GM12865 (cell line): Measurements from ENCODE around the gene LRRC4C.

Experiments
- DNase-seq: peaks from one replicate; pipeline ENCODE4 v3.0.0; 2010; ENCODE audit warnings: low read depth
- H3K4me3 ChIP-seq: 2 replicates; pipeline ENCODE4 v1.5.1; 2011; ENCODE audit warnings: mild to moderate bottlenecking, low read depth, low read length, control low read depth
- TF ChIP-seq, protein P1 (sequence below): IDR thresholded peaks from 2 replicates; pipeline ENCODE4 v1.5.1; 2011; ENCODE audit warnings: low read length, control low read depth, low read depth, inconsistent platforms; ENCODE audit not compliant: insufficient read depth; ENCODE audit errors: missing control alignments

Gene LRRC4C

DNA sequence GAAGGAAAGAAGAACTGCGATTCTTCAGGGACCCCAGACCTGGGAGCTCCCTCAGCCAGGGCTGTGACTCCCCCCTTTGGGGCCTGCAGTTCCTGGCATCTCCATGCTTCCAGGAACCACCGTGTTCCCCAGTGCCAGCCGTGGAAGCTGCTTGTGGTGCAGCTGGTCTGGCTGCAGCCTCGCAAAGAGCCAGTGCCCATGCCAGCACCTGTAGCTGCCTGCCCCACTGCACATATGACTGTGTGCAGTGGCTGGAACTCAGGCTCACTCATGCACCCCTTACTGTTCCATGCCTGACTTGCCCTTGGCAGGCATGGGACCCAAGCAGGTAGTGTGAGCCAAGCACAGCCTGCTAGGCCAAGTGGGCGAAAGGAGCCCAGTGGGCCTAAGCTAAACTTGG is 401.3 kb downstream of the LRRC4C start:
- no peak overlapping the region for H3K4me3 ChIP-seq
- TF ChIP-seq, protein P1, sequence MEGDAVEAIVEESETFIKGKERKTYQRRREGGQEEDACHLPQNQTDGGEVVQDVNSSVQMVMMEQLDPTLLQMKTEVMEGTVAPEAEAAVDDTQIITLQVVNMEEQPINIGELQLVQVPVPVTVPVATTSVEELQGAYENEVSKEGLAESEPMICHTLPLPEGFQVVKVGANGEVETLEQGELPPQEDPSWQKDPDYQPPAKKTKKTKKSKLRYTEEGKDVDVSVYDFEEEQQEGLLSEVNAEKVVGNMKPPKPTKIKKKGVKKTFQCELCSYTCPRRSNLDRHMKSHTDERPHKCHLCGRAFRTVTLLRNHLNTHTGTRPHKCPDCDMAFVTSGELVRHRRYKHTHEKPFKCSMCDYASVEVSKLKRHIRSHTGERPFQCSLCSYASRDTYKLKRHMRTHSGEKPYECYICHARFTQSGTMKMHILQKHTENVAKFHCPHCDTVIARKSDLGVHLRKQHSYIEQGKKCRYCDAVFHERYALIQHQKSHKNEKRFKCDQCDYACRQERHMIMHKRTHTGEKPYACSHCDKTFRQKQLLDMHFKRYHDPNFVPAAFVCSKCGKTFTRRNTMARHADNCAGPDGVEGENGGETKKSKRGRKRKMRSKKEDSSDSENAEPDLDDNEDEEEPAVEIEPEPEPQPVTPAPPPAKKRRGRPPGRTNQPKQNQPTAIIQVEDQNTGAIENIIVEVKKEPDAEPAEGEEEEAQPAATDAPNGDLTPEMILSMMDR = no peak
- no peak for DNase-seq

DNA sequence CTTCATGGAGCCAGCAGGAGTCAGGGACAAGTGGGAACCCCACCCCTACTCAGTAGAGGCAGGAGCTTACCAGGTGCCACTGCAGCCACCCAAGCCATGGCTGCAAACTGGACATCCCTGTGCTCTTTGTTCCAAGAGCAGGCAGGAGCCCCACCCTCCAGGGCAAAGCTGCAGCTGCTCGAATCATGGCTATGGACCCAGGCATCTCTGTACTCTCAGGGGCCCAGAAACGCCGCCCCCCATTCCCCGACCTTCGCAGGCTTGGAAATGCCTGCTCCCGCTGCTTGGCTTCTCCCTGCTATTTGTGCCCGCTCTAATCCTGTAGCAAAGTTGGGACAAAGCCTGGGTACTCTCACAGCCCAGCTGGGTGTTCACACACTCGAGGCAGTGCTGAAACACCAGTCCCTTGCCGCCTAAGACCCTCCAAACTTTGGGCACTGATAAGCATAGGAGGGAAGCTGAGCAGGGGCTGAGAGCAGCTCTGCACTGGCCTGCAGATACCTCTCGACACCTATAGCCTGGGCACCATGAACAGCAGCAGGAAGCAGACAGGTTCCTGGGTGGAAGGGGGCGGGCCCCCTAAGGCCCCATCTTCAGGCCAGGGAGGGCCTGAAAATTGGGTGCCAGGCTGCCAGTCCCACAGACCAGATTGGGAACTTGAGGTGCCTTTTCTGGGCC is 402.4 kb downstream of the LRRC4C start:
- H3K4me3 ChIP-seq = no peak overlapping the region
- TF ChIP-seq, protein P1 = no peak
- DNase-seq = no peak

DNA sequence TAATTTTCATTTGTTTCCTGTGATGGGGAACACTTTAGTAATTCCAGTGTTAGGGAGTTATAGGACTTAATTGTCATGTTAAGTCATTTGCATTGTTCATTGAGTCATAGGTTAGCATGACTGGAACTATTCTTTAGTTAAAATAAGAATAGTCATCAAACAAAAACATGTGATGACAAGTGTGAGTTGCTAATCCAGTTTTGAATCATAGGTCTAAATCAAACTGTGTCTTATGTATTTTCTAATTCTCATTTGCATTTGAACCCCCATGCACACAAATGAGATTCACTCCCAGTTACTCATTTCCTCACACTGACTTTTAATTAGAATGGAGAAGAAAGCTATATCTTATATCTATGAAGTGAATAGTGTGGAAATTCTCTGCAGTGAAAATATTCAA is 405.6 kb downstream of the LRRC4C start:
- no peak overlapping the region for H3K4me3 ChIP-seq
- TF ChIP-seq, protein P1 = no peak
- DNase-seq = no peak

DNA sequence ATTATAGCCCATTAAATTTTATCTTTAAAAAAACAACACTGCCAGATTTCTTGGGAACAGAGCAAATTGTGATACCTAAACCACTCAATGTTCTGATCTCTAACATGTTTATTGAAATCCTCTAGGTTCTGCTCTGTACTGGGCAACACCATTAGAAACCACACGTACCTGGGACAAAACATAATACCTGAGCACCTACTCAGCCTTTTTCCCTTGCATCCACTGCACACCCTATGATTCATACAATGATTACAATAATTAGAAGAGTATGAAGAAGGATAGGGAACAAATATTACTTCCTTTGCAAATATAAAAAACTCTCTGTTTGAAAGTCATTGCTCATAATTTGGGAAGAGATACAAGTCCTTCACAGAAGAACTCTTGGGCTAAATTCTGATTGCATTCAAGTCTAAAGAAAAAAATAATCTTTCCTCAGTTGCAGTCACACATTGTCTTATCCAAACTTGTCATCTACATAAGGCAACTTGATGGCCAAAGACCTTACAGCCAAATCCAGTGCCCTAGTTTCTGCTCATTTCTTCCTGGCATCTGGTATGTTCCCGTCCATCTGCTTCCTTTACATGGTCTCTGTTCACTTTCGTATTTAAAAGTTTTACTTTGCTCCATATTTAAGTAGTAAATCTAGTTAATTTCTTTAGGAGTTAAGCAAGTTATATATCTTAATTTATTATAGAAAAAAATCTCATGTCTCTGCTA is 407.4 kb downstream of the LRRC4C start:
- TF ChIP-seq, protein P1 = no peak
- no peak for DNase-seq
- no peak overlapping the region for H3K4me3 ChIP-seq

DNA sequence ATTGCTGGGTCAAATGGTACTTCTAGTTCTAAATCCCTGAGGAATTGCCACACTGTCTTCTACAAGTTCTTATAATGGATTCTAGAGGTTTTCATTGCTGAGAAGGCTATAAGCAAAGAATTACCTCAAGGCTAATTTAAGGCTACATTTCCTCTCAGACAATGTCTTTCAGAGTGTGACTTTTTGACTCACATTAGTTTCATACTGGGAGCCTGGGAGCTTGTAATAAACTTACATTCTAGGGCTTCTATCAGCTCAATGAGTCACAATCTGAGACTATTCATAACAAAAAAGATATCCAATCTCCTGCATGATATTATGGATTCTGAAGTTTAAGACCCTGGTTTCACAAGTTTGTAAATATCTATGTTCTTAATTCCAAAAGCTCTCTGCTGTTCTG is 408.7 kb downstream of the LRRC4C start:
- TF ChIP-seq, protein P1 = no peak
- H3K4me3 ChIP-seq = no peak overlapping the region
- DNase-seq = no peak

DNA sequence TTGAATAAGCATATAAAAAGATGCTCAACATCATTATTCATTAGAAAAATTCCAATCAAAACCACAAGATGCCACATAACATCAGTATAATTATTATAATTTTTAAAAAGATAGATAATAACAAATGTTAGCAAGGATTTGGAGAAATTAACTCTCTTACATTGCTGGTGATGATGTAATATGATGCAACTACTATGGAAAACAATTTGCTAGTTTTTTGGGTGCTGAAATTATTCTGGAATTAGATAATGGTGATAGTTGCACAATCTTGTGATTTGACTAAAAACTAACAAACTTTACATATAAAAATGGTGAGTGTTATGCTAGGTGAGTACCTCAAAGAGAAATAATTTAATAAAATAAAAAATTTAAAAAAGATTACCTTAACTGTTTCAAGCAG is 412.2 kb downstream of the LRRC4C start:
- no peak overlapping the region for H3K4me3 ChIP-seq
- TF ChIP-seq, protein P1 = no peak
- DNase-seq = no peak
